ENCODE measurements around the gene PLAC9. TPM values are rescaled to one million over a fixed set of nuclear protein-coding genes. Genes with fewer than 3 reads are reported as not detected.

Gene PLAC9
- total and polyA plus RNA-seq, 2 donors from 2014 or later: 31.4 to 49.9 TPM

DNA sequence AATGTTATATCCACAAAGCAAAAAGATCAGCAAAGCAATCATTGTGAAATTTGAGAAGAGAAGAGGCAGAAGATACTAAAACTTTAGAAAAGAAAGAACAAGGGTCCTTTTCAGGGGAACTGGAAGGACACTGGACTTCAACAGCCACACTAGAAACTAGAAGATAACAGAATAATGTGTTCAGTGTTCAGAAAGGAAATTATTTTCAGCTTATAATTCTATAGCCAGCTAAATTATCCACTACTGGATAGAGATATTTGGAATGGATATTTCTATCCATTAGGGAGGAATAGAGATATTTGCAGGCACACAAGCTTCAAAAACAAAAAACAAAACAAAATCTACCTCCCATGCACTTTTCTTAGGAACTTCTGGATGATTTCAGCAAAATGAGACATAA is 60.0 kb downstream of the PLAC9 start:
- DNase-seq (no peak), FAIRE-seq (no peak)
- no peaks in the 10 kb centered on the region for H3K27me3 ChIP-seq (ENCODE audit: control insufficient read depth, insufficient read depth, low read length)
- TF ChIP-seq, protein P1, sequence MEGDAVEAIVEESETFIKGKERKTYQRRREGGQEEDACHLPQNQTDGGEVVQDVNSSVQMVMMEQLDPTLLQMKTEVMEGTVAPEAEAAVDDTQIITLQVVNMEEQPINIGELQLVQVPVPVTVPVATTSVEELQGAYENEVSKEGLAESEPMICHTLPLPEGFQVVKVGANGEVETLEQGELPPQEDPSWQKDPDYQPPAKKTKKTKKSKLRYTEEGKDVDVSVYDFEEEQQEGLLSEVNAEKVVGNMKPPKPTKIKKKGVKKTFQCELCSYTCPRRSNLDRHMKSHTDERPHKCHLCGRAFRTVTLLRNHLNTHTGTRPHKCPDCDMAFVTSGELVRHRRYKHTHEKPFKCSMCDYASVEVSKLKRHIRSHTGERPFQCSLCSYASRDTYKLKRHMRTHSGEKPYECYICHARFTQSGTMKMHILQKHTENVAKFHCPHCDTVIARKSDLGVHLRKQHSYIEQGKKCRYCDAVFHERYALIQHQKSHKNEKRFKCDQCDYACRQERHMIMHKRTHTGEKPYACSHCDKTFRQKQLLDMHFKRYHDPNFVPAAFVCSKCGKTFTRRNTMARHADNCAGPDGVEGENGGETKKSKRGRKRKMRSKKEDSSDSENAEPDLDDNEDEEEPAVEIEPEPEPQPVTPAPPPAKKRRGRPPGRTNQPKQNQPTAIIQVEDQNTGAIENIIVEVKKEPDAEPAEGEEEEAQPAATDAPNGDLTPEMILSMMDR (IDR thresholded peaks at IDR 0.05; ENCODE audit: borderline replicate concordance, extremely low read depth, insufficient read depth): no peak
- intact Hi-C loops (cut with DNase I): no loop called here
- no peak overlapping the region for H3K9ac ChIP-seq (ENCODE audit: low read length in 3 of 3)
- H3K9me3 ChIP-seq (ENCODE audit: control insufficient read depth in 2 of 3, insufficient read depth in 1 of 3, low read length in 3 of 3): no peaks in the 10 kb centered on the region
- no peaks in the 10 kb centered on the region for H3K36me3 ChIP-seq (ENCODE audit: control insufficient read depth in 2 of 3, insufficient read depth in 3 of 3, low read length in 3 of 3)
- H3K4me3 ChIP-seq (ENCODE audit: low read length in 3 of 3): no peak overlapping the region
- H3K27ac ChIP-seq (ENCODE audit: low read depth in 2 of 2, low read length in 2 of 2): no peak overlapping the region
- peaks cover 0 to 63% (median 48%) of the 10 kb centered on the region in 3 donors for H3K4me1 ChIP-seq (ENCODE audit: control insufficient read depth in 2 of 3, insufficient read depth in 2 of 3, low read depth in 1 of 3, low read length in 3 of 3)

DNA sequence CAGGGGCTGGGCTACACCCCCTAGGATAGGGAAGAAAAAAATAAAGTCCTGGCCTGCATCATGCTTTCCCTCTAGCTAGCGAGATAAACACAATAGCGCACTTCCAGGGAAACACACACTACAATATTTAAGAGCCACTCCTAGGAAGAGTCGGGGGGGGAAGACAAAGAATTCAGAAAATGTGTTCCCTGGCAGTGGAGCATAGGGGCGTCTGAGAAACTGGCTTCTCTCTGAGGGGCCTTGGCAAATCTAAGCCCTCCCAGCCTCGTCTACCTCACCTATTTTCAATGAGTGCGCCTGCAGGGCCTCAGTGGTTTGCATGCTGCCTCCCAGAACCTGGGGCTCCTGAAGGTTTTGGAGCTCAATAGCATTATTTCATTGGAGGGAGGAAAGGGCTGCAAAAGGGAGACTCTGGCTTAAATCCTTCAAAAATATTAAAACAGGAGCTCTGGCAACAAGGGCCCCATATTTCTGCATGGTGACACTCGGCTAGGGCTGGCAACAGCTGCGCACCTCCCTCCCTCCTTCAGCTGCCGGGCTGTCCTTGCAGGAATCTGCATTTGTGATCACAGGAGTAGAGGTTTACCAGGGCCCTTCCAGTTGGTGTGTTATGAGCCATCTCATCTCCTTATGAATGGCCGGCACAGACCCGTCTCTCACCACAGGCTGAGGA is 62.0 kb downstream of the PLAC9 start:
- peak overlapping the region in 2 of 3 donors; percentile 2 to 57 for H3K9ac ChIP-seq (ENCODE audit: low read length in 3 of 3)
- H3K27me3 ChIP-seq (ENCODE audit: control insufficient read depth, insufficient read depth, low read length): no peaks in the 10 kb centered on the region
- DNase-seq (no peak), FAIRE-seq (no peak)
- H3K27ac ChIP-seq (ENCODE audit: low read depth in 2 of 2, low read length in 2 of 2): peak overlapping the region; percentile 83 to 94
- no peaks in the 10 kb centered on the region for H3K36me3 ChIP-seq (ENCODE audit: control insufficient read depth in 2 of 3, insufficient read depth in 3 of 3, low read length in 3 of 3)
- H3K4me3 ChIP-seq (ENCODE audit: low read length in 3 of 3): no peak overlapping the region
- peaks cover 0 to 63% (median 42%) of the 10 kb centered on the region in 3 donors for H3K4me1 ChIP-seq (ENCODE audit: control insufficient read depth in 2 of 3, insufficient read depth in 2 of 3, low read depth in 1 of 3, low read length in 3 of 3)
- TF ChIP-seq, protein P1 (IDR thresholded peaks at IDR 0.05; ENCODE audit: borderline replicate concordance, extremely low read depth, insufficient read depth): no peak
- intact Hi-C loops (cut with DNase I): no loop called here
- H3K9me3 ChIP-seq (ENCODE audit: control insufficient read depth in 2 of 3, insufficient read depth in 1 of 3, low read length in 3 of 3): no peaks in the 10 kb centered on the region

Other genes starting within 250 kb of the PLAC9 start
- gene SFTPD, start 183.6 kb upstream of the PLAC9 start, total RNA-seq: 1.7 TPM
- 1.7 TPM for gene SFTPD, start 183.6 kb upstream of the PLAC9 start, polyA plus RNA-seq (ENCODE audit: insufficient read depth, low read depth, low replicate concordance)
- 21.1 TPM for gene TMEM254, start 54.1 kb upstream of the PLAC9 start, total RNA-seq
- gene TMEM254, start 54.1 kb upstream of the PLAC9 start, polyA plus RNA-seq (ENCODE audit: insufficient read depth, low read depth, low replicate concordance): 29.5 TPM
- gene ANXA11, start 72.8 kb downstream of the PLAC9 start, total RNA-seq: 435 TPM
- gene ANXA11, start 72.8 kb downstream of the PLAC9 start, polyA plus RNA-seq (ENCODE audit: insufficient read depth, low read depth, low replicate concordance): 543 TPM
- 1.1 TPM for gene MAT1A, start 156.9 kb downstream of the PLAC9 start, total RNA-seq
- 2.9 TPM for gene MAT1A, start 156.9 kb downstream of the PLAC9 start, polyA plus RNA-seq (ENCODE audit: insufficient read depth, low read depth, low replicate concordance)
- not detected for gene DYDC1, start 224.0 kb downstream of the PLAC9 start, total RNA-seq
- gene DYDC1, start 224.0 kb downstream of the PLAC9 start, polyA plus RNA-seq (ENCODE audit: insufficient read depth, low read depth, low replicate concordance): not detected
- gene DYDC2, start 224.1 kb downstream of the PLAC9 start, total RNA-seq: 0.57 TPM
- gene DYDC2, start 224.1 kb downstream of the PLAC9 start, polyA plus RNA-seq (ENCODE audit: insufficient read depth, low read depth, low replicate concordance): 0.22 TPM